WTC11 (cell line): ENCODE data around the gene MOSMO.

ENCODE experiments used
- ATF1 ChIP-seq: sonication (generic); formaldehyde crosslinking; IDR thresholded peaks from 2 replicates; pipeline ENCODE4 v1.8.1; 2023; ENCODE audit warnings: mild to moderate bottlenecking, moderate library complexity, missing genetic modification reagents
- CREB1 ChIP-seq: sonication (generic); formaldehyde crosslinking; IDR thresholded peaks from 2 replicates; pipeline ENCODE4 v1.8.0; 2023; ENCODE audit warnings: mild to moderate bottlenecking, missing genetic modification reagents
- CREM ChIP-seq: sonication (generic); formaldehyde crosslinking; IDR thresholded peaks from 2 replicates; pipeline ENCODE4 v1.8.1; 2022; ENCODE audit warnings: mild to moderate bottlenecking, missing genetic modification reagents, moderate library complexity
- ELF4 ChIP-seq: sonication (generic); formaldehyde crosslinking; IDR thresholded peaks from 2 replicates; pipeline ENCODE4 v1.8.1; 2022; ENCODE audit warnings: low read depth, mild to moderate bottlenecking, moderate library complexity, missing genetic modification reagents
- EMX1 ChIP-seq: fragments of 250-450 bp; sonication (Bioruptor Pico); IDR thresholded peaks from 2 replicates; pipeline ENCODE4 v1.8.0; 2021; ENCODE audit warnings: mild to moderate bottlenecking
- FOXP4 ChIP-seq: sonication (generic); formaldehyde crosslinking; IDR thresholded peaks from 2 replicates; pipeline ENCODE4 v1.8.0; 2022; ENCODE audit warnings: mild to moderate bottlenecking, missing genetic modification reagents
- MAX ChIP-seq: sonication (generic); formaldehyde crosslinking; IDR thresholded peaks from 2 replicates; pipeline ENCODE4 v1.8.0; 2022; ENCODE audit warnings: mild to moderate bottlenecking, missing genetic modification reagents
- SP1 ChIP-seq: sonication (generic); formaldehyde crosslinking; conservative IDR thresholded peaks from 2 replicates; pipeline ENCODE4 v1.8.1; 2022; ENCODE audit warnings: missing genetic modification reagents
- ZBTB21 ChIP-seq: sonication (generic); formaldehyde crosslinking; IDR thresholded peaks from 2 replicates; pipeline ENCODE4 v1.8.1; 2023; ENCODE audit warnings: mild to moderate bottlenecking, missing genetic modification reagents, borderline replicate concordance
- ZNF263 ChIP-seq: sonication (generic); formaldehyde crosslinking; IDR thresholded peaks from 2 replicates; pipeline ENCODE4 v1.8.1; 2022; ENCODE audit warnings: low read depth, mild to moderate bottlenecking, moderate library complexity, missing genetic modification reagents
- TF ChIP-seq, protein P1 (sequence below): fragments of 200-600 bp; IDR thresholded peaks from 2 replicates; pipeline ENCODE4 v1.8.0; 2022; ENCODE audit warnings: antibody characterized with exemption
- TF ChIP-seq, protein P2 (sequence below): sonication (generic); formaldehyde crosslinking; conservative IDR thresholded peaks from 2 replicates; pipeline ENCODE4 v1.8.1; 2022; ENCODE audit warnings: mild to moderate bottlenecking, missing genetic modification reagents

DNA sequence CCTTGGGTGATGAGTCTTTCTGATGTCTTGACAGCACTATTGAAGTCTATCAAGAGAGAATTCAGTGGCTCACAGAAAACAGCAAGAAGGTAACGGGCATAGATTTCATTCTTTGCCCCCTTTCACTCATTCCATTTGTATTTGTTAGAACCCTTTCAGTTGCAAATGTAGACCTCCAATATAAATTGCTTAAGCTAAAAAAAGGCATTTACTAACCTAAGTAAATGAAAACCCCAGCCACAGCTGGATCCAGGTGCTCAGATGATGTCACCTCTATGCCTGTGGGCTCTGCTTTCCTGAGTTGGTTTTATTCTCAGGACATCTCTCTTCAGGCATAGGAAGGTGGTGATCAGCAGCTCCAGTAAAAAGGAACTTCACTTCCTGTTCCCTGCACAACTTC lies 95.5 kb downstream of the MOSMO start:
- TF ChIP-seq, protein P1, sequence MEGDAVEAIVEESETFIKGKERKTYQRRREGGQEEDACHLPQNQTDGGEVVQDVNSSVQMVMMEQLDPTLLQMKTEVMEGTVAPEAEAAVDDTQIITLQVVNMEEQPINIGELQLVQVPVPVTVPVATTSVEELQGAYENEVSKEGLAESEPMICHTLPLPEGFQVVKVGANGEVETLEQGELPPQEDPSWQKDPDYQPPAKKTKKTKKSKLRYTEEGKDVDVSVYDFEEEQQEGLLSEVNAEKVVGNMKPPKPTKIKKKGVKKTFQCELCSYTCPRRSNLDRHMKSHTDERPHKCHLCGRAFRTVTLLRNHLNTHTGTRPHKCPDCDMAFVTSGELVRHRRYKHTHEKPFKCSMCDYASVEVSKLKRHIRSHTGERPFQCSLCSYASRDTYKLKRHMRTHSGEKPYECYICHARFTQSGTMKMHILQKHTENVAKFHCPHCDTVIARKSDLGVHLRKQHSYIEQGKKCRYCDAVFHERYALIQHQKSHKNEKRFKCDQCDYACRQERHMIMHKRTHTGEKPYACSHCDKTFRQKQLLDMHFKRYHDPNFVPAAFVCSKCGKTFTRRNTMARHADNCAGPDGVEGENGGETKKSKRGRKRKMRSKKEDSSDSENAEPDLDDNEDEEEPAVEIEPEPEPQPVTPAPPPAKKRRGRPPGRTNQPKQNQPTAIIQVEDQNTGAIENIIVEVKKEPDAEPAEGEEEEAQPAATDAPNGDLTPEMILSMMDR, result no peak
- no peak for TF ChIP-seq CREB1 (CRISPR knock-in tag)
- no peak for TF ChIP-seq ZNF263 (CRISPR knock-in tag)
- no peak for TF ChIP-seq MAX (CRISPR knock-in tag)
- TF ChIP-seq FOXP4, result no peak
- TF ChIP-seq SP1 (CRISPR knock-in tag), result no peak
- TF ChIP-seq ZBTB21 (CRISPR knock-in tag), result no peak
- no peak for TF ChIP-seq CREM (CRISPR knock-in tag)
- no peak for TF ChIP-seq ELF4 (CRISPR knock-in tag)
- TF ChIP-seq, protein P2, sequence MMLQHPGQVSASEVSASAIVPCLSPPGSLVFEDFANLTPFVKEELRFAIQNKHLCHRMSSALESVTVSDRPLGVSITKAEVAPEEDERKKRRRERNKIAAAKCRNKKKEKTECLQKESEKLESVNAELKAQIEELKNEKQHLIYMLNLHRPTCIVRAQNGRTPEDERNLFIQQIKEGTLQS (CRISPR knock-in tag), result no peak
- no peak for TF ChIP-seq ATF1 (CRISPR knock-in tag)
- TF ChIP-seq EMX1 (CRISPR knock-in tag), result no peak
